22Rv1 (cell line): ENCODE results near the gene TICAM1.

Experiments used
- CTCF ChIP-seq: fragments of 450-650 bp; IDR thresholded peaks from 2 replicates; pipeline ENCODE4 v1.5.1; 2017; ENCODE audit warnings: mild to moderate bottlenecking
- ZFX ChIP-seq: fragments of 450-650 bp; IDR thresholded peaks from 2 replicates; pipeline ENCODE4 v1.6.1; 2017; ENCODE audit warnings: antibody characterized with exemption, borderline replicate concordance

GRCh38 chr19:4859697-4860096 is 28.2 kb upstream of the TICAM1 start:
- TF ChIP-seq CTCF (no peak), ZFX (no peak)
